ENCODE results near the gene PAX5.

The PAX5 gene

DNA sequence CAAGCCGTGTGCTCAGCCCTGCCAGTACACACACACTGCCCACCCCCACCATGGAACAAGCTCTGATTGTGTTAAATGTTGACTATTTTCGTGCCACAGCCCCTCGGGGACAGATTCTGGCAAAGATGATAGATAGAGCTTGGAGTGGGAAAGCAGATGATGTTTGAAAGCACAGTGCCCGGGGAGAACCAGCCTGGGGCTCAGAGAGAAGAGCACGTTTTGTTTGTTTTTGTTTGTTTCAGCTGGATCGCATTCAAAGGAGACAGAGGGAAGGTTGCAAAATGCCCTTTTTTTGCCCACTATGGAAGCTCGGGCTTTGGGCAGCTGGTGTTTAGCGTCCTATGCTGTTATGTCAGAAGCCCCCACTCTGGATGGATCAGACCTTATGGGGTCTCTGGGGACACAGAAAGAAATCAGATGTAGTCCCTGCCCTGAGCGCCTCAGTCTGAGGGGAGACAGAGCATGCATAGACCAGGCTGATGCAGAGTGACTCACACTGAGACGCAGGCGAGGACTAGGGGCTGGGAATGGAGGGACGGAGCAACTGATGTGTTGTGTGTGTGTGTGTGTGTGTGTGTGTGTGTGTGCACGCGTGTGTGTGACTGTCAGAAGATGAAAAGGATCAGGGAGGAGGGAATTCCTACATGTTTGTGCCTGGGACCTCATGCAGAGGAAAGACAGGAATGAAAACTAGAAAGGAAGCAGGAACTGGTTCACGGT is 231.7 kb downstream of the PAX5 start:
- no peak for DNase-seq (ENCODE audit: low read depth)

DNA sequence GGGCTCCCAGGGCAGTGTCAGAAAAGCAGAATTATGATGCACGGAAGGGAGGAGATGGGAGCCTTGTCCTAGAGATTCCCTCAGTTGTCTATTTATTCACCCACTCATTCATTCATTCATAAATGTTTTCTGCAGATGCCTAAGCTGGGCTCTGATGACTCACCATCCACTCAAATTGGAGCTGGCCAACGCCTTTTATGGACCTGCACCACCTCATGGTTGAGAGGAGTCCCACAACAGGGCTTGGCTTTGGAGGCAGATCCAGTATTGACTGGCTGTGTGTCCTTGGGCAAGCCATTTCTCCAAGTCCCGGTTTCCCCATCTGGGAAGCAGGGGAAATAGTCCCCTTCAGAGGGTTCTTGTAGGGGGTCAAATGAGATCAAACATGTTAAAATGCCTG is 233.6 kb downstream of the PAX5 start:
- DNase-seq (ENCODE audit: low read depth) = no peak

DNA sequence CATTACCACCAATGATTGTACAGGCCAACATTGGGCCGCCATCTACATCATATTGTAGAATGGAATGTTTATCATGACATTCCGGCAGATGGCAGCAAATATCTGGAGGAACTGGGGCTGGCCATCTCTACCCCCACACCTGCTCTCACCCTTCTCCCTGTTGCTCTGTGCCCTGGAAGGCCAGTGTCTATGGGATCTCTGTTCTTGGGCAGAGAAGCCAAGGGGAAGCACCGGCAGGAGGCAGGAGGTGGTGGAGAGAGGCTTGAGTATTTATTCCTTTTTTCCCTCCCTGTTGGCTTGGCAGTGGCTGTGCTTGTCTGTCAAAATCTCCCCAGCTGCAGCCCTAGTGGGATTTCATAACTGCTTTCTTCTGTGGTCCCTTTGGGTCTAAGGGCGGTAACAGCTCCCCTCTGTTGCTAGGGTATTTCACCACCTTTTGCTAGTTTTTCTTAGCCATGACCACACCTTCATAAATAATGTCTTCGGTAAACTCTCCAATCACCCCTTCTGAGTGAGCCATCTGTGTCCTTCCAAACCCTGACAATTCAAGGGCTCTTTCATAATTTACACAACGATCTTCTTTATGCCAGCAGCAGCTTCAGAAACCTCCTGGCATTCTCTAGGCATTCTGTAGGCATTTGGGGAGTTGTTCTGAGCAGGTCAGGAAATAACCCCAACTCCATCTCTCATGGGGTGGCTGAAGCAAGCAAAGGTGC is 235.6 kb downstream of the PAX5 start:
- DNase-seq (ENCODE audit: low read depth) = no peak

DNA sequence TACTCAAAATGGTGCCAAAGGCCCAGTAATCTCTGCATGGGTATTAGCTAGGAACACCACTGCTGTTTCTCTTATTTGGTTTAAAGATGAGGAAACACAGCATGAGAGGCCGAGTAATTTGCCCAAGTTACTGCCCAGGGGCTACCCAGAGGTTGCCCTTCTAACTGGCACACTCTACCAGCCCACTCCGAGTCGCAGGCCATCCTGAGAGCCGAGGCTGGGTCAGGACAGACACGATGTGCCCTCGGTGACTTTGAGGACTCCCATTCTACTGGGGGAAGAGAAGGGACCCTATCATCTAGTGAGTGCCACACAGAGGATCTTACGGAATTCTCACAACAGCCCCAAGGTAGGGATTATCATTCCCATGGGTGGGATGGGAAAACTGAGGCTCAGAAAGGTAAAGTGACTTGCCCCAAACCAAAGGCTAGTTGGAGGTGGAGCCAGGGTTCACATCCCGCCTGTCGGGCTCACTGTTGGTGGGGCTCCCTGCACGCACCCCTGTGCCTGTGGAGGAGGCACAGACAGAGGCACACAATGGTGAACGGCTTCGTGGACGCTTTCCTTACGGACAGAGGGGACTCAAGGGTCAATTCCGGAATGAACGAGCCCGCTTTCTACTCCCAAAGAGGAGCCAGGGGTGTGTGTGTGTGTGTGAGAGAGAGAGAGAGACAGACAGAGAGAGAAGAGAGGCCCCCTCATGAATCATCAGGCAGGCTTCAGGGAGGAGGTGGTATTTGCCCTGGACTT is 236.4 kb downstream of the PAX5 start:
- DNase-seq (ENCODE audit: low read depth) = no peak

DNA sequence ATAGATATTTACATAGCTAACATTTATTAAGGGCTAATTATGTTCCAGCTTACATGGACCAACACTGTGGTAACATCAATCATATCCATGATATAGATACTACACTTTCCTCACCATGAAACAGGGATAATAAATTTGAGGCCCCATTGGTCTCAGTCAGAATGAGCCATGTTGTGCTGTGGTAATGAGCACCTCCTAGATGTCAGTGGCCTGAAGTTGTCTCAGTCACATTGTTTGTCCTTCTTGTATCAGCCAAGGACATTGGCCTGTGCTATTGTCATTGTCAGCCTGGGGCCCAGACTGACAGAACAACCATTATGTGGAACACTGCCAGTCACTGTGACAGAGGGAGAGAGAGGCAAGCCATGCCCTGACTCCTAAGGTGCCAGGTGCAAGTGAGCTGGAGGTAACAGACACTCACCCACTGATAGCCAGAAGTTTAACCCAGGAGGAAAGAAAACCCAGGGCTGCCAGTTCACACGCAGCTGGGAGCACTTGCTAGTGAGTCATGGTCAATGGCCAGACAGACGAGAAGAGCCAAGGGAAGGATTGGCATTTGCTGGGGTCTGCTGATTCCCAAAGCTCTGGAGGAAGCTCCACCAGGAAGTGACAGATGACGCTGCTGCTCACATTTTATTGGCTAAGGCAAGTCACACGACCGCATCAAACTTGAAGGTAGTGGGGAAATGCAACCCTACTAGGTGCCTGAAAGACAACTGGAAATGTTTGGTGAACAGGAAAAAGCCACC is 237.2 kb downstream of the PAX5 start:
- no peak for DNase-seq (ENCODE audit: low read depth)

DNA sequence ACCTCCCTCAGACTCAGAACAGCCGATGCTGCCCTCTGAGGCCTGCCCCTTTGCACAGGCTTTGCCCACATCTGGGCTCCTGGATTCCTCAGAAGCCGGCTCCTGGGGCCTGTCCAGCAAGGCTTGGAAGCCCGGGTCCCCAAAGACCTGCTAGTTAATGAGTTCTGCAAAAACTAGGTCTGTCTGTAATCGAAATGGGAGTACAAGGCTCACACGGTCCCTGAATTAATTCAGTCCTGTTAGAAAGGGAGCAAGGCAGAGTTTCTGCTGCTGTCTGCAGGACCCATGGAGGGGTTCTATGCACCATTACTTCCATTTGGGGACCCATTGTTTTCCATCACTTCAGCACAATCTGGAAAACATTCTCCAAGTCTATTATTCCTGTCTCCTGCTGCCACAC is 239.6 kb downstream of the PAX5 start:
- no peak for DNase-seq (ENCODE audit: low read depth)

DNA sequence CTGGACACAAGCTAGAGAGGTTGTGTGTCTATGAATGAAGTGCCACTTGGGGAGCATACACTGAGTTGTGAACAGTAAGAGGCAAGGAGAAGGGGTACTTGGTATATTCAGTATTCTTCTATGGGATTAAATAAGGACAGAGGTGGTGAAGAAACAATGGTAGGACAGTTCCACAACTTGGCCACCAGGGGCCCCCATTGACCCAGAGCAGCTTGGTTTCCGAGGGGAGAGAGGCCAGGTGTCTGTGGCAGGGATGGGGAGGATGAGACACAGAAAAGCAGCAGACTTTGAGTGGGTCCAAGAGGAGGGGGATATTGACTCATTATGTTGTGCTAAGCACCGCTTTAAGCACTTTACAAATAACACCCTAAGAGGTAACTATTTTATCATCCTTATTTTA is 240.8 kb downstream of the PAX5 start:
- DNase-seq (ENCODE audit: low read depth) = no peak

DNA sequence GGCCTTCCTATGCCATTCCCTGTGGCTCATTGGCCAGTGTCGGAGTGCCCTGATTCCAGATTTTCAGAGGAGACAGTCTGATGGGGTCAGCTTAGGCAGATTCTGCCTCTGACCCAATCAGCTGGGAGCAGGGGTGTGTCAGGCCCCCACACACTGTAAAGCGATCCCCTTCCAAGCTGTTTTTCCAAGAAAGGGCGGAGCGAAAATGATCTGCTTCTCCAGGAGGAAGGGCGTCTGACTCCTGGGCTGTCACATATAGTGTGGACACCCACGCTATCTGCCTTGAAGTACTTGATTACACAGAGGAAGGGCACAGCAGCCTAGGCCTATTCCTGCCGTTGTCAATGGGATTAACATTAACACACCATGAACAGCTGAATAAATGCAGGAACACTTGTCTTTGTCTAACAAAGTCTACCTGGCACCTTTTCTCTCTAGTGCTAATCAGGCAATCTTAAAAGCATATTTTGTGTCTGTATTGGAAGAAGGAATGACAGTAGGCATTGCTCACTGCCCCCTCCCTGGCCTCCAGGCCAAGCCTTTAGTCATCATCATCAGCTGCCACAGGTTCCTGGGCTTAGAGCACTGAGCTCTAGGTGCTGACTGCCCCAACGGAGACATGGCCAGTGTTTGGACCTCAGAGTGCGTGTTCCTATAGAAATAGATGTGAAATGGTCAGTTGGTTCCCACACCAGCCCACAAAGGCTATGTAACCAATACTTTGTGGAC is 242.7 kb downstream of the PAX5 start:
- no peak for DNase-seq (ENCODE audit: low read depth)

DNA sequence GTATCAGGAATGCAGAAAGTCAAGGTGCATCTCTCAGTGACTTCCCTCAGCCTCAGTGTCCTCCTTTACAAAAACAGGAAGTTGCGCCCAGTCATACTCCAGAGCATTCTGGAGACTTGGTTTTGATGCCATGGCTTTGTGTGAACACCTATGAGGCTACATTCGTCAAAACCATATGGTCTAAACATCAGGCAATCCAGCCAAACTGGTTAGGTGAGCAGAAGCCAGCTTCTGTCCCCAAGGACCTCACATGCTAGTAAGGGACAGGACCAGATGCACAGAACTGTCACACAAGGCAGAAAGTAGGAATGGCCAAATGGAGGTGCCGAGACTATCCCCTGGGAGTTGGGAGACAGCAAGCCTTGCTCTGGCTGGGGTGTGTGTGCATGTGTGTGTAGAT is 244.2 kb downstream of the PAX5 start:
- no peak for DNase-seq (ENCODE audit: low read depth)

DNA sequence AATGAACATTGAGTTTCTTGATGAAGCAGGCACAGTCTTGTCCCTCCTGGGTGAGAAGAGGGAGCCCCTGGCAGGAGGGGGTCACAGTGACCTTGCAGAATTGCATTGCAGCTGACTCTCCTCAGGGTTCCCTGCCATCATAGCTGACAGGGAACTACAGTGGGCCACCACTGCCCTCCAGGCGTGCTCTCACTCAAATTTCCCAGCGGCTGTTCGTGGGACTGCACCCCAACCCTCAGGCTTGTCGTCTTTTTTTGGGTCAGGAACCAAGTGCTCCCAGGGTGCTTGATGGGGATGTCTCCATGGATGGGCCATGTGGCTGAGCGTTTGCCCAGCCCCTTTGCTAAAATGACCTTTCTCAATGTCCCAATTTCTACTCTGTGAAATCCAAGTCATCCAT is 245.5 kb downstream of the PAX5 start:
- no peak for DNase-seq (ENCODE audit: low read depth)

DNA sequence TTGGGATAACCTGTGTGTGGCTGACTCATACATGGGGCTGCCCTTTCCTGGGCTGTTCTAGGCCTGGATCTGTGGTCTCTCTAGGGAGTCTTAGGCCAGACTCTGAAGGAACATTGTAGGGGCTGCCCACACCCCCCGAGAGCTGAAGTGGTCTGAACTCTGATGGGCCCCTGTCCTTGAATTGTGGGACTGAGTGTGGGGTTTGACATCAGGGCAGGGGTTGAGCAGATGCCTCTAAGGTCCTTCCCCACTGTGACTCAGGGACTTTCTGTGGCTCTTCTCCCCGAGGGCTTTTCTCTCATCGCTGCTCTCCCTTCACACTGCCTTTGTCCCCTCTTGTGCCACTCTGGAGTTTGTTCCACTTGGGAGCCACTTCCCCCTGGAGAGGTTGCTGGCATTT is 246.4 kb downstream of the PAX5 start:
- DNase-seq (ENCODE audit: low read depth) = no peak

Data from GM04503 (cell line).